CD1c-positive myeloid dendritic cell (primary cell): ENCODE data around the gene ZNF407.
A peak's percentile ranks its signal among the peaks of the same experiment; 100 is the strongest.

Experiments
- DNase-seq: peaks from one replicate; pipeline ENCODE4 v3.0.0-alpha.2; 2016; ENCODE audit errors: extremely low spot score

The ZNF407 gene

DNA sequence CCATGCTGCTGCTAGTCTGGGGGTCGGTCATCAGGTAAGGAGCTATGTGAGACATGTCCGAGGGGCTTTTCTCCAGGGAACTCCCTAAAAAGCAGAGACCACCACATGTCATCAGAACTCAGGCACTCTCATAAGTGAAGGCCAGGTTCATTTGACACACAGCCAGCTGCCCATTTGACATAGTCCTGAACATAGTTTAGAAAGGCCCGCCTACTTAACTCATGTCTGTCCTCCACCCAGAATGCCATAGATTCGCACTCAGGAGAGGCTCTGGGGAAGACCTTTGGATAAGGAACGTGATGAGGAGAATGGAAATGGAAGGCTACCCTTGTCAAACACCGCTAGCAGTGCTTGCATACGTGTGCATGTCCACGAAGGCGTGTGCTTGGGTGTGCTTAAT is 454.1 kb downstream of the ZNF407 start:
- DNase-seq = no peak

GRCh38 chr18:75052475-75052874 is 454.8 kb downstream of the ZNF407 start:
- DNase-seq = no peak

GRCh38 chr18:75053028-75053629 is 455.5 kb downstream of the ZNF407 start:
- no peak for DNase-seq

DNA sequence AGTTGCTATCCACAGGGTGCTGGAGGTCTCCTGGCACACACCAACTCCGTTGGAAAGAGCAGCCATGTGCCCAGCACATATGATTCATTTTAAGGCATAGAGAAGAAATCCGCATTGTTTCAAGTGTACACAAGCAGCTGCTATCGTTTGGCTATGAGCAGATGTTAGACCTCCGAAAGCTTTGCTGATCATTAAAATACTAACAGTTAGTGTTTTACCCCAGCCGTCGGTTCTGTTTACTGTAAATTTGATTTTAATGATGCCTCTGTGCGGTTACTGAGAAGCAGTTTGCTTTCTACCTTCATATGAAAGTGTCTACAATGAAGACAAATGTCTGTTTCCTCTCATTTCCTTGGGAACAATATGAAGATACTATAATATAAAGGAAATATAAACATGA is 456.4 kb downstream of the ZNF407 start:
- DNase-seq = no peak

DNA sequence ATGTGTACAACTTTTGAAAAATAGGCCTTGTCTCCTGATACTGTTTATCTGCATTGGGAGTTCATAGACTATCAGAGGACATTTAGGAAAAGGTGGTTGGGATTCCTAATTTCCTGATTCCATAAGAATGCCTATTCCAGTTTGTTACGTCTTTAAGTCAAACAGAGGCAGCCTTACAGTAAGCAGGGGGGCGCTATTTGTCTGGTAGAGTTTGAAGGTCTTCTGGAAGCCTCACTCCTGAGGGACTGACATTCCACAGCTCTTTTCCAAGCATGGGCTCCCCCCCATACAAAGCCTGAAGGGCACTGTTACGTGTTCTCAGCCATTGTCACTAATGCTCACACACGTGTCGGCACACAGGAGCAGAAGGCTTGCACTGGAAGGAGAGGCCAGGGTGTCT is 456.9 kb downstream of the ZNF407 start:
- DNase-seq = no peak

GRCh38 chr18:75057169-75057960 is 459.7 kb downstream of the ZNF407 start:
- DNase-seq = no peak

DNA sequence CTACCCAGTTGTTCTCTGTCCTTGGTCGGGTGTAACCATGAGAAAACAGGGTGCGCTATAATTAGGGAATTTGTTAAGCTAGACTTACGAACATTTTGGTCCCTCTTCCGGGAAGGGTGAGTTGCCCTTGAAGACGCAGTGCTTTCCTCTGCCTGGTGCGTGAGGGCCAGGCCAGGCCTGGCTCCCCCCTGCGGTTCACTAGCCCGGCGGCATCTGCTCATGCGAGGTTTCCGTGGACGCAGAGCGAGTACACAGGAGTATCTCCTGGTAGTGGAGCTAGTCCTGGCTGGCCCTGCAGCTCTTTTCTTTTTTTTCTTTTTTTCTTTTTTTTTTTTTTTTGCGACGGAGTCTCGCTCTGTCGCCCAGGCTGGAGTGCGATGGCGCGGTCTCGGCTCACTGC is 462.5 kb downstream of the ZNF407 start:
- no peak for DNase-seq

GRCh38 chr18:75062297-75062886 is 464.7 kb downstream of the ZNF407 start:
- no peak for DNase-seq

DNA sequence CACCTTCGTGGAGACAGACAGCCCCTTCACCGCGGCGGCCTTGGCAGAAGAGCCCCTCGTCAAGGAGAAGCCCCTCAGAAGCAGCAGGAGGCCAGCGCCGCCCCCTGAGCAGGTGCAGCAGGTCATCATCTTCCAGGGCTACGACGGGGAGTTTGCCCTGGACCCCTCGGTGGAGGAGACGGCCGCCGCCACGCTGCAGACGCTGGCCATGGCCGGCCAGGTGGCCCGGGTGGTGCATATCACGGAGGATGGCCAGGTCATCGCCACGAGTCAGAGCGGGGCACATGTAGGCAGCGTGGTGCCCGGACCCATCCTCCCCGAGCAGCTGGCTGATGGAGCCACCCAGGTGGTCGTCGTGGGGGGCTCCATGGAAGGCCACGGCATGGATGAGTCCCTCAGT is 465.5 kb downstream of the ZNF407 start:
- DNase-seq = no peak

GRCh38 chr18:75063615-75064512 is 466.2 kb downstream of the ZNF407 start:
- no peak for DNase-seq

GRCh38 chr18:75064513-75064905 is 466.8 kb downstream of the ZNF407 start:
- no peak for DNase-seq

GRCh38 chr18:75065251-75066000 is 467.8 kb downstream of the ZNF407 start:
- DNase-seq = no peak

DNA sequence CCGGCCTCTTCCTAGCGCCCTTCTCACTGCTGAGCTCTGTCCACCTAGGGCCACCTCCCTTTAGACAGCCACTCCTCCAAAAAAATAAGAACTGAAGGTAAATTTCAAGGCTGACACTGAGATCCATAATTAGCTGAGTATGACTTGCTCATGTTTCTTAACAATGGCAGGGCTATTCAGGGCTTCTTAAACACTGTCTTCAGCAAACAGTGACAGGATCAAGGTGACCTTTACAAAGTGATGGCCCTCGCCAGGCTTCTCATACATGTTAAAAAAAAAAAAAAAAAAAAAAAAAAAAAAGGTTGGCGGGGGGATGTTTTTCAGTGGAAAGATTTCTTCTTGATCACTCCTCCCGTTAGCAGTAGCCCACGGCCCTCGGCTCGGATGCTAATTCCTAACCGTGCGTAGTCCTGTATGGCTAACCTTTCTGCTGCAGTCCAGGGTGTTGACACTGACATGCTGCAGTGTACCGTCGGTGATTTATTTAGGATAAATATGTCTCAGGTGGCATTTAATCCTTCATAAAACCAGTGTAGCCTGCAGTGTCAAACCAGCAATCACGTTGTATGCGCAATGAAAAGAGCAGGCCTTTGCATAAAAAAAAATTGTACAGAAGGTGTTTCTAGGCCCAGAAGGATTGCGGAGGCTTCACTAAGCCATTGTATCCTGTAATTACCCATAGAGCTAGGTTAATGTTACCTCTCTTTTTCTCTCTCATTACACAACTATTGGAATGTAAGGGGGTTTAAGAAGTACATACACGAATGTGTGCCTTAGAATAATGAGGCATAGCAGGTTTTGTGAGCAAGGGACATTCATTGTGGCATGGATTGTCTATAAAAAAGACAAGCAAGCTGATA is 468.6 kb downstream of the ZNF407 start:
- DNase-seq = no peak

- DNase-seq = peak; percentile 50
Observed at GRCh38 chr18:75066936-75067335, 469.3 kb downstream of the ZNF407 start.

DNA sequence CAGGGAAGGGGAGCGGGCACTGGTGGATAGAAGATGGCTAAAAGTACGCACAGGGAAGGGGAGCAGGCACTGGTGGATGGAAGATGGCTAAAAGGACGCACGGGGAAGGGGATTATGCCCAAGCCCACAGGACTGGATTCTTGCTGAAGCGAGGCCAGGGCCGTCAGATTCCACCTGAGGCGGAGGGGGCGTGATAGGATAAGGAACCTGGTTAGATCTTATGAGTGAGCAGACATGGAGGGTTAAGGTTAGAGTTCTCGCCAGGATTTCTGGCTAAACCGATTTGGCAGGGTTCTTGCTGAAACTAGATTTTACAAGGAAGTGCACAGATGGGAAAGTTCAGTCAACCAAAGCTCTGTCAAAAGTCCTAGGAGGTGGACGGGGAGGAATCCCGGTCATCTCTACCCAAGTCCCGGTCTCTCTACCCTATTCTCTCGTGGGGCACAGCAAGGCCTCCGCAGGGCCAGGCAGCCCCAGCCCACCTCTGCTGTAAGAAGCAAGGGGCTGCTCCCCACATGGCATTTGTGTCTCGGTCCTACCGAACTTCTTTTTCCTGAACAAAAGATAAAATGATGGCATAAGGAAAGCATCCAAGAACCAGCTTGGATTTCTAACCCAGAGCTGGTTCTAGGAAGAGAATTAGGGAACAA is 470.5 kb downstream of the ZNF407 start:
- DNase-seq = no peak

DNA sequence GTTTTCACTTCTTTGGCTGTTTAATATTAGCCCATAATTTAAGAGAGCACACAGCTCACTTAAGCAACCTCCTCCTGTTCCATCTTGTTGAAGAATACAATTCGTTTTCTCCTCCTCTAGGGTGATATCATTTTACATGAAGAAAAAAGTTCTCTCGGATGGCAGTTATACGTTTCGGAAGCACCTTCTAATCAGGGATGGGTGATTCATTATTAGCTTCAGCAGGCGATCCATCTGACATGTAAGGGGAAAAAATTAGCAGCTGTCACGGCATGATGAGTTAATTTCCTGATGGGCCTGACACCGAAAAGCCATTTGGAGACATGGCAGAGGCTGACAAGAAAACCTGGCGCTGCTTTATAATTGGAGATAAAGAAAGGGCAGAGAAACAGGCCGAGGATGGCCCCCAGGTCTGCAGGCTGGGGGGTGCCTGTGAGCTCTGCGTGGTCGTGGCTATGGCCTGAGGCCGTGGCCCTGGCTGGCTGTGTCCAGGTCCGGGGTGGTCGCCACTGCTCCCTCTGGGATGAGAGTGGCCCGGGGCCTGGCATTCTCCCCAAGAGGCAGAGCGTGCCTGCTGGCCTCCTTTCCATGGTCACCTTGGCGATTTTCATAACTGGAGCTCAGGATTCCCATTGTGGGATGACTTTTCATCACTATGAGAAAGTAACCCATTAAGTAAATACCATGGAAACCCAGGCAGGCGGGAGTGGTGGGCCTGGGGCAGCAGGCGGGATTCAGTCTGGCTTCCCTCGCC is 471.2 kb downstream of the ZNF407 start:
- DNase-seq = no peak

DNA sequence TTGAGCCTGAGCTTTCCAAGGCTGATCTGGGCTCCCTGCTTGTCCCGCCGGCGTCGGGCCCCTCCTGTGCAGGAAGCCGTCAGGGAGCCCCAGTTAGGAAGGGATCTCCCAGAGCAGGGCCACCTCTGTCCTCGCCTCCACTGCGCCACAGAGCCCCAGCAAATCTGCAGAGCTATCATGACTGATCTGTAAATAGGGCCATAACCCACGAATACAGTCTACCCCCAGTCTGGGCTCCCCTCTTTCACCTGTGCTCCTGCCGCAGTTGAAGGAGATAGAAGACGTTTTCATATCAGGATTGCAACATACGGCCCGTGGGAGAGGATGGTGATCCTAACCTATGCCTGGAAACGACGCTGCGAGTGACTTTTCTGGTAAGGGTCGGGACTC is 472.6 kb downstream of the ZNF407 start:
- DNase-seq = no peak

GRCh38 chr18:75070625-75071483 is 473.2 kb downstream of the ZNF407 start:
- DNase-seq = peak; percentile 86

GRCh38 chr18:75071484-75071785 is 473.8 kb downstream of the ZNF407 start:
- DNase-seq = no peak
